G401.6 (cell line): ENCODE results near the gene ANKRD33B.
"Not testable (repeated sequence)": the region's sequence is repeated elsewhere in the genome, so short reads cannot be mapped to it uniquely, and the experiment has no call there.

Experiments used
- FAIRE-seq: peaks from 2 replicates; lab custom pipeline; 2012; peaks lifted over from hg19 to GRCh38; lab: Jason Lieb, UNC

ANKRD33B gene

DNA sequence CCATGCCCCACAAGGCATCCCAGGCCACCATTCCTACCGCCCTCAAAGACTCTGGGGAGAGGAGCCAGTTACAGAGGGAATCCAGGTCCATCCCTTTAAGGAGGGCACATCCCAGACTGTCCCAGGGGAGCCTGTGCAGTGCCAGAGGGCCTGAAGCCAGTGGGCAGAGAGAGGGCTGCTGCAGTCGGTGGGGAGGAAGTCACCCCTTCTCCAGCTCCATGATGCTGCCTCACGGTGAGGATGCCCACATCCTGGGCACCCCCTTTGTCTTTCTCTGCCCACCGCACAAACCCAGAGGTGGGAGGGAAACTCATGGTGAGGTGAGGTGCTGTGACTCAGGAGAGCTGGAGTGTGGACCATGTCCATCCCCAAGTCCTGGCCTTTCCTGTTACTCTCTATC is 26.2 kb upstream of the ANKRD33B start:
- FAIRE-seq = no peak

DNA sequence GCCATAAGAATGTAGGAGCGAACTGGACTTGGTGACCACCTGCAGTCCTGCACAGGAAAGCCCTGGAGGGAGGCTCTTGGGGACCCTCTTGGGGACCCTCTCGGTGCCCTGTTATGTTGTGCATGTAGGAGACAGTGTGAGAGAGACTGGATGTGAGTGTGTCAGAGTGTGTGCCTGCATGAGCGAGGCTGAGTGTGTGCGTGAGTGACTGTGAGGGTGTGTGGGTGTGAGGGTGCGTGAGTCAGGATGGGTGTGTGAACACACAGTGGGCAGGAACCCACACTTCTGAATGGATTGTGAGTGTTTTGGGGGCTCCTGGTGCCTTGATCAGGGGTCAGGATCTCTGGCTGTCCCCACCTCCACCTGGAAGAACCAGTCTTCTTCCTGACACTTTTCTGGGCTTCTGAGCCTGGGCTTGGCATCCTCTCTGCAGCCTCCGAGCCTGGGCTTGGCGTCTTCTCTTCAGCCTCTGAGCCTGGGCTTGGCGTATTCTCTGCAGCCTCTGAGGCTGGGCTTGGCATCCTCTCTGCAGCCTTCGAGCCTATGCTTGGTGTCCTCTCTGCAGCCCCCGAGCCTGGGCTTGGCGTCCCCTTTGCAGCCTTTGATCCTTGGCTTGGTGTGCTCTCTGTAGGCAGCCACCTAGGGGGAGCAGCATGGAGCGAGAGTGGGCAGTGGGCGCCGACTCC is 25.6 kb upstream of the ANKRD33B start:
- no peak for FAIRE-seq

DNA sequence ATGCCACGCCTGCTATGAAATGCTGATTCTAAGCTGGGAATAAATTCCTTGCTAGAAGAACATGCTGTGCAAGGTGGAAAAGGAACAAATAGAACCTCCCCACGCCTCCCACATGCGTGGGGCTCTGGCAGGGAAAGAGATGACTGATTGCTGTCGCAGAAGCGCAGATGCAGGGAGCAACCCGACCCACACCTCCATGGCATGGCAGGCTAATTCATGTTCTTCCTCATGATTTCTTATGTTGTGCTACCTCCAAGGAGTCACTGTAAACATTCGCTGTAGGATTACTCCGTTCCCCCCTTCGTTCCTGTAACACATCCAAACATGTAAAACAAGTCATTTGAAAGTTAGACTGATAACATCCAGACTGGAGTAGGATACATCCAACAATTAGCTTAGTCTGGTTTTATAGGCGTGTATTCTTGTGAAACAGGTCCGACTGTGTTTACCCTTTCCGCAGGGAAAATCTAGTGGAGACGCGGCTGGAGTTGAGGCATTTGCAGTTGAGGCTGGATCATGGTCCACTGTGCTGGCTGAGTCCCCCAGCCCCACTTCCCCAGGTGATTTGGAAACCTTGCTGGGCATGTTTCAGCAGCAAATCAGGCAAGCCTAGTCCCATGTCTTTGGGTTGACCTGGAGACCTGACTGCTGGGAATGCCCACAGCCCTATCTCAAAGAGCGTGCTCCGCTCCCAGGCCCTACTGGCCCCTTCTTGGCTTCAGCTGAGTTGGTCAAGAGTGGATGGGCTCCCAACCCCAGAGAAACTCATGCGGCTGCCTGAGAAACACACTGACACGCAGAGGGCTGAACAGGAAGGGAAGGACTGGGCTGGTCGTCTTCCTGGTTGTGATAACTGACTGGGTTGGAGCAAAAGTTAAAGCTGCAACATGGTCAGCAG is 24.8 kb upstream of the ANKRD33B start:
- FAIRE-seq = no peak

DNA sequence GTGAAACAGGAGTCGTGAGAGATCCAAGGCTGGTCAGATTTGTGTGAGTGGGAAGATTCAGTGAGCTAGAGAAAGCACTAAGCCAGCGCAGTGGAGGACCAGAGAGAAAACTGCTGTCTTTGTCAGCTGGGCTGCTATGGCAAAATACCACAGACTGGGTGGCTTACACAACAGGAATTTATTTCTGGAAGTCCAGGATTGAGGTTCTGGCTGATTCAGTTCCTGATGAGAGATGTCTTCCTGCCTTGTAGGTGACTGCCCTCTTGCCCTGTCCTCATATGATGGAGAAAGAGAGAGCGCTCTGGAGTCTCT is 24.2 kb upstream of the ANKRD33B start:
- no peak for FAIRE-seq

DNA sequence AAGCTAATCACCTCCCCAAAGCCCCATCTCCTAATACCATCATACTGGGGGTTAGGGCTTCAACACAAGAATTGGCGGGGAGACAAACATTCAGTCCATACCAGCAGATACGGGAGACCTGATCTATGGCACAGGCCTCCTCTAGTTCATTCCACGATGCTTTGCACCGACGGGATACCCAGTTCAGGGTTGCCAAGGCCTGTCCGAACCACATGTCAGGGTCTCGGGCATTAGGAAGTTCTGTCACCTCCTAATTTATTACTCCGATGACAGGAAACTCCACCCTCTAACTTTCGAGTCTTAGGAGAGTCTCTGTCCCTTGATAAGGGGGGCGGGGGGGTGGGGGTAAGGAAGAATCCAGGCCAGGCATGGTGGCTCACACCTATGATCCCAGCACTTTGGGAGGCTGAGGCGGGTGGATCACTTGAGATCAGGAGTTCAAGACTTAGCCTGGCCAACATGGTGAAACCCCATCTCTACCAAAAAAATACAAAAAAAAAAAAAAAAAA is 23.8 kb upstream of the ANKRD33B start:
- no peak for FAIRE-seq

DNA sequence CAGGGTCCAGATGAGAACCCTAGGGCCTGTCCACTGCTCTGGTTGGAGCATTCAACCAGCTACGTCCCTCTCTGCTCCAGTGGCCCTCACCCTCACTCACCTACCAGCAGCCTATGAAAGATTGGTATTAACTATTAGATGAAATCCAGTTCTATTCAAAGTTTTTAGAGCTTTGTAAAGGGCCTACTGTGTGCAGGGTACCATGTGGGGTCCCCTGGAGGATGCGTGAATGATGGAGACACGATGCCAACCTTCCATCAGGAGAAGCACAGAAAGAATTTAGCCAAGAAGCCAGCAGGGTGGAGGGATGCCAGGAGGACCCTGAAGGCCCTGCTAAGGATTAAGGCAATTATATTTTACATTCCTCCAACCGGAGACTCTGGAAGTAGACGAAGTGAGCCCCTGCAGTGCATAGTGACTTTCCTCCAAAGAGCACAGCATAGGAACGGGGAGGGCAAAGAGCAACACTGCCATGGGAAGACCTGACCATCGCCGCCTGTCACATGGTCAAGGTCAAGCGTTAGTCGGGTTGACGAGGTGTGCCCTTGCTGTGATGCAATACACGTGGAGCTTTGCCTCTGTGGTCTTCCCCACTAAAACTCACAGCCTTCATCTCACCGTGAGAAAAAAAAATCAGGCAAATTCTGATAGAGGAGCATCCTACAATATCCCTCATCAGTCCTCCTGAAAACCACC is 22.8 kb upstream of the ANKRD33B start:
- FAIRE-seq = no peak

DNA sequence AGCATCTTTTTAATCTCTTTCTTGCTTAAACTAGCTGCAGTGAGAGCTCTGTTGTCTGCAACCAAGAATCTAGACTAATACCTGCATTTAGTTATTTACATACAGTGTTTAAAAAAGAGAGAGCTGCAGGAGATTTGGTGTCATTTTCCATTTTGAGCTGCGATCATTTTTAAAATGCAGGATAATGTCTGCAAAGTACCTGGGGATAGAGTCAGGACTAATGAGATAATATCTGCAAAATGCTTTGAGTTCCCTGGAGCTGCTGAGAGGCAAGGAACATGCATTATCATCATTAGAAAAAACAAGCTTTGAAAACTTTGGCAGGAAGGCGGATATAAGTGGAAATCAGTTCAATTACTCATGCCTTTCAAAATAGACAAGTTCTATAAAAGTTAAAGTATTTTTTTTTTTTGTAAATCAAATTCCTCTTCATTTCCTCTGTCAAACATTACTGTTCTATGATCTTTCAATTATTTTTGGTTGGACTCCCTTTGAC is 21.8 kb upstream of the ANKRD33B start:
- FAIRE-seq = no peak

DNA sequence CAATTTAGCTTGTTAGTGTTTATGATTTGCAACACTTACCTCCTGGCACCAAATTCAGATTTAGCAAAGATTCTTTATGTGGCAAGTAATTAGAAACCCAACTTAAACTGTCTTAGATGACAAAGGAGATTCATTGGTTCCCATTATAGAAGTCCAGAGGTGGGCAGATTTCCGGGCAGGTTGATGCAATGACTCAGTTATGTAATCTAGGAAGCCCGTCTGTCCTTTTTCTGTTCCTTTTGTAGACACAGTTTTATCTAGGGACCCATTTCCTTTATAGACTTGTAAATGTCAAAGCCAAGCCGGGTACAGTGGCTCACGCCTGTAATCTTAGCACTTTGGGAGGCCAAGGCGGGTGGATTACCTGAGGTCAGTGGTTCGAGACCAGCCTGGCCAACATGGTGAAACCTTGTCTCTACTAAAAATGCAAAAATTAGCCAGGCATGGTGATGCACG is 20.3 kb upstream of the ANKRD33B start:
- no peak for FAIRE-seq

DNA sequence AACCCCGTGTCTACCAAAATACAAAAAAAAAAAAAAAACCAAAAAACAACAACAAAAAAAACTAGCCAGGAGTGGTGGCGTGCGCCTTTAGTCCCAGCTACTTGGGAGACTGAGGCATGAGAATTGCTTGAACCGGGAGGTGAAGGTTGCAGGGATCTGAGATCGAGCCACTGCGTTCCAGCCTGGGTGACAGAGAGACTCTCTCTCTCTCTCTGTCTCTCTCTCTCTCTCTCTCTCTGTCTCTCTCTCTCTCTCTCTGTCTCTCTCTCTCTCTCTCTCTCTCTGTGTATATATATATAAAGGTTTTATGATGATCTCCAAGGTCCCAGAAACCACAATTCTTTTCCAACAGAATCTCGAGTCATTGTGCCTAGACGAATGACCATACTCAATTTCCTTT is 18.8 kb upstream of the ANKRD33B start:
- no peak for FAIRE-seq

DNA sequence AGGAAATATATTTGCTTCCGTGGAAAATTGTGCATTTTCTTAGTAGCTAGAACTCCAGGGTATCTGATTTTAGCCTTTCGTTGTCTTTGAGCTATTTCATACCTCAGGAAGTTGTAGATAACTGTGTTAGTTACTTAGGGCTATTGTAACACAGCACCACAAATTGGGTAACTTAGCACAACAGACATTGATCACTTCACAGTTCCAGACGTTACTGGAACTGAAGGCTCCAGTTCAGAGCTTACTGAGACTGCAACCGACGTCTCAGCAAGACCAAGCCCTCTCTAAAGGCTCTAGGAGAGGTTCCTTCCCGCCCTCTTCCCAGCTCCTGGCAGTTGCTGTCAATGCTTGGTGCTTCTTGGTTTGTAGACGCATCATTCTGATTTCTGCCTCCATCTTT is 17.7 kb upstream of the ANKRD33B start:
- no peak for FAIRE-seq

DNA sequence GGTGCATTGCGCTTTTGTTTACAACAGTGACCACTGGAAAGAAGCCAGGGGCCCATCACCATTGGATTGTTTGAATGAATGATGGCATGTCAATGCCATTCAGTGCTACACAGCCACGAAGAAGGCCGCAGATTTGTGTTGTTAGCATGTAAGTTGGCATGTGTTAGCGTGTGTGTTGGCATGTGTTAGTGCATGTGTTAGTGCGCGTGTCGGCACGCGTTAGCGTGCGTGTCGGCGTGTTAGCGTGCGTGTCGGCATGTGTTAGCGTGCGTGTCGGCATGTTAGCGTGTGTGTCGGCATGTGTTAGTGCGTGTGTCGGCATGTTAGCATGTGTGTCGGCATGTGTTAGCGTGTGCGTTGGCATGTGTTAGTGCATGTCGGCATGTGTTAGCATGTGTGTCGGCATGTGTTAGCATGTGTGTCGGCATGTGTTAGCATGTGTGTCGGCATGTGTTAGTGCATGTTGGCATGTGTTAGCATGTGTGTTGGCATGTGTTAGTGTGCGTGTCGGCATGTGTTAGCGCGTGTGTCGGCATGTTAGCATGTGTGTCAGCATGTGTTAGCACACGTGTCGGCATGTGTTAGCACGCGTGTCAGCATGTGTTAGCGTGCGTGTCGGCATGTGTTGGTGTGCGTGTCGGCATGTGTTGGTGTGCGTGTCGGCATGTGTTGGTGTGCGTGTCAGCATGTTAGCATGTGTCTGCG is 15.3 kb upstream of the ANKRD33B start:
- FAIRE-seq = no peak

DNA sequence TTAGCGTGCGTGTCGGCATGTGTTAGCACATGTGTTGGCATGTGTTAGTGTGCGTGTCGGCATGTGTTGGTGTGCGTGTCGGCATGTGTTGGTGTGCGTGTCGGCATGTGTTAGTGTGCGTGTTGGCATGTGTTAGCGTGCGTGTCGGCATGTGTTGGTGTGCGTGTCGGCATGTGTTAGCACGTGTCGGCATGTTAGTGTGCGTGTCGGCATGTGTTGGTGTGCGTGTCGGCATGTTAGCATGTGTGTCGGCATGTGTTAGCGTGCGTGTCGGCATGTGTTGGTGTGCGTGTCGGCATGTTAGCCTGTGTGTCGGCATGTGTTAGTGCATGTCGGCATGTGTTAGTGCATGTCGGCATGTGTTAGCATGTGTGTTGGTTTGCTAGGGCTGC is 14.8 kb upstream of the ANKRD33B start:
- not testable (repeated sequence) for FAIRE-seq

DNA sequence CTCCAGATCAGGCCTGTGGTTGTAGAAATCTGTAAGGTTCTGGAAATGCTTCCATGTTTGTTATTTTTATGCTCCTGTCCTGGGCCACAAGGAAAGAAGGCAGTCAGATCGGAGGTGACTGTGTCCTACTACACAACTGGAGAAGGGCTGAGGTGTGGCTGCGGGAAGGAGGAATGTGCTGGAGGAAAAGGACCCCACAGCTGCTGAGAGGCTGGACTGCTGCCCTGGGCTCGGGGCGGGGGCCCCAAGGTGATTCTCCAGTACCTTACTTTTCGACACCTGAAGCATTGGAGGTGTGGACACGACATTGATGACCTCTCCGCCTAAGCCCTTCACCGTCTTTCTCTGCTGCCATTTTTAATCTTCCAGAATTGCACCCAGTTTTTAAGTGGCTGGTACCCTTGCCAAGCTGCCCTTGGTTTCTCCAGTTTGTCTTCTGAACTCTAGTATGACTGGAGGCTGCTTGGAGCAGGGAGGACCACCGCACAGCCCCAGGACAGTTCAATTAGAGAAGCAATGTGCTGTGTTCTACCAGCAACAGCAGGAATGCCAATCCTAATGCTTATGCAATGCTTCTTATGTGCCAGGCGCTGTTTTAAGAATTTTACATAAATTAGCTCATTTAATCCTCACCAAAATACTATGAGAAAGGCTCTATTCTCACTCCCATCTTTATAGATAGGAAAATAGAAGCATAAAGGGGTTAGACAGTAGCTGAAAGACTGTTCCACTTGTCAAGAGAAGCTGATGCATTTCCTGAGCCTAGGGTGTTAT is 13.5 kb upstream of the ANKRD33B start:
- FAIRE-seq = no peak

DNA sequence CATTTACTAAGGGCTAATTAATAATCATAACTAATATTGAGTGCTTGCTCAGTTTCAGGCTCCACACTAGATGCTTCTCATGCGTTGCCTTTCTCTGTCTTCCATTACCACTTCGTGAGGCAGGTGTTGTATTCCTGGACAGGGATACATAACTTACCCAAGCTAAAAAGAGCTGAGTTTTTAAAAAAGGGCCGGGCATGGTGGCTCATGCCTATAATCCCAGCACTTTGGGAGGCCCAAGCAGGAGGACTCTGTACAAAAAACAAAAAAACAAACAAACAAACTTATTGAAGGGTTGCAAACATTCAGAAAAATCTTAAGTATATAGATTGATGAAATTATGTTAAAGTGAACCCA is 12.1 kb upstream of the ANKRD33B start:
- FAIRE-seq = no peak

DNA sequence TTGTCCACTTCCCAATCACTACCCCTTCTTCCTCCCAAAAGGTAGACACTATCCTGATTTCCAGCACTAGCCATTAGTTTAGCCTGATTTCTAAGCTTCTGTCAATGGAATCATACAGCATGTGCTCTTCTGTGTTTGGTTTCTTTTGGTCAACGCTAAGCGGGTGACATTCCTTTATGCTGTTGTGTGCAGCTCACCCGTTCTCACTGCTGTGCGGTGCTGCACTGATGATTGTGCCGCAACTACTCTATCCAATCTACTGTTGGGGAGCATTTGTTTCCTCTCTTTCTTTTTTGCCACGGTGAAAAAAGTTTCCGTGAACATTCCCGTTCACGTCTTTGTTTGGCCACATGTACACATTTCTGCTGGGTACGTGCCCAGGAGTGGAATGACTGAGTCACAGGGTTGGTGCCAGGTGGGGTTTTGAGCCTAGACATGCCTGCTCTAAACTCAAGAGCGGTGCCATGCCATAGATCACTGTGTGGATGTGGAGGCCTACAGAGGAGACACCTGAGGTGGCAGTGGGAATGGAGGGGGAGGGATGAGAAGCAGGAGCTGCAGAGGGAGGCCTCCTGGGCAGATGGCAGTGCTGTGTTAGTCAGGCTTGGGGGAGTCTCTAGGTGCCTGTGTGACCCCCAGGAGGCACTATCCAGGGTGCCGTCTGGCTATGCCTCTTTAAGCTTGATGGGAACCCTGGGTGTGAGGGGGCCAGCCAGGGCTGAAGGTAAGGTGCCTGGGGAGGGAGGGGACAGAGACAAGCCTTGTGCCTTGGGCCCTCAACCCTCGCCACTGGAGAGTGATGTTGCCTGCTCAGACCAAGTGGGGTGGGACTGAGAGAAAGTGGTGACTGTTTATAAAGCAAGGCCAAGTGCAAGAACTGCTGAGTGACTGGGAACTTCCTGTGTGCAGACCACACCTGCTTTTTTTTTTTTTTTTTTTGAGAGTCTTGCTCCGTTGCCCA is 11.4 kb upstream of the ANKRD33B start:
- no peak for FAIRE-seq

DNA sequence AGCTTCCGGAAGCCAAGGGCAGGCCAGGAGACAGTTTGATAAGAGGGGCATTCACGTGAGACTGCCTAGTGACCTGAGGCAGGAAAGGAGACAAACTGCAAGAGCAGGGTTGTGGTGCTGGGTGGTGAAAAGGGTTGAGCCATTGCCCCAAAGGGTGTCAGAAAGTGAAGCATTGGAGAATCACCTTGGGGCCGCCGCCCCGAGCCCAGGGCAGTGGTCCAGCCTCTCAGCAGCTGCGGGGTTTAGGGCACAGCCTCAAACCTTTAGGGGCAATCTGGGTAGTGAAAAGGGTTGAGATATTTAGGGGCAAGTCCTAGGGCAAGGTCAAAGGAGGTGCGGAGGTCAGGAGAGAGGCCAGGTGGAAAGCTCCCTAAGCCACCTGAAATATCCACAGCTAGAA is 10.4 kb upstream of the ANKRD33B start:
- FAIRE-seq = no peak

DNA sequence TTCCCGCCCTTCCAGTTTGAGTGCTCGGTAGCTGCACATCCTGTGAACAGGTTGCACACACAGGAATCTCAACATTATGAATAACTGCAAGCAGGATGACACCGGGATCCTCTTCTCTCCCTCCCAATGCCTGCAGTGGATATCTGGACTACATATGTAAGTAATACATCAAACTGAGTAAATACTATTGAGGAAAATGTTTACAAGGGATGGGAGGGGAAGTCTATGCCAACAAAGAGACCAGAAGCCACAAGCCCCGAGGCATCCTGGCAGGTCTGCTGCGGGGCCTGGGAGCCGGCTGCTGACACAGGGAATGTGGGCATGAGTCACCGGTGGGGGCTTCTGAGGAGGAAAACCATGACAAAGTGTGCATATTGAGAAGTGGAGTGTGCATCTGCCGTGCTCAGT is 8.6 kb upstream of the ANKRD33B start:
- no peak for FAIRE-seq

DNA sequence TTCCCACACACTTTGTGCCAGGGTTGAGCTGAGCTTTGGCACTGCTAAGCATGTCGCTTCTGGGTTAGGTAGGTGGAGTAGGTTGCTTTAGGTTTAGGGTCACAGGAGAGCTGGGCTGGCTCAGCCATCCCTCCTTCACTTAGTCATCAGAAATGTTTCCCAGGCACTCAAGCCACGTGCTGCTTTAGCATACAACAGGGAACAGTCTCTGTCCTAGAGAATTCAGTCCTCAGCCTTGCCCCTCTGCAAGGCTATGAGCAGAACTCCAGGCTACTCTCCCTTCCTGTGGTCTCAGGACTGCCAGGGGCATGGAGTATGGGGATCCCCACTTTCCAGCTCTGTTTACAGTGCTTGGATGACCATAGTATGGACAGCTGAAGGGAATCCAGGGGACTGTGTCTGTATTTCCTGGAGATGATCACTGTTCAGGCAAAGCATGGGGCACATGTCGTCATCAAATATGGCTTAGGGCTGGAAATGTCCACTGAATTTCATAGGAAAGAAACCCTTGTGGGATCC is 7.5 kb upstream of the ANKRD33B start:
- FAIRE-seq = no peak

DNA sequence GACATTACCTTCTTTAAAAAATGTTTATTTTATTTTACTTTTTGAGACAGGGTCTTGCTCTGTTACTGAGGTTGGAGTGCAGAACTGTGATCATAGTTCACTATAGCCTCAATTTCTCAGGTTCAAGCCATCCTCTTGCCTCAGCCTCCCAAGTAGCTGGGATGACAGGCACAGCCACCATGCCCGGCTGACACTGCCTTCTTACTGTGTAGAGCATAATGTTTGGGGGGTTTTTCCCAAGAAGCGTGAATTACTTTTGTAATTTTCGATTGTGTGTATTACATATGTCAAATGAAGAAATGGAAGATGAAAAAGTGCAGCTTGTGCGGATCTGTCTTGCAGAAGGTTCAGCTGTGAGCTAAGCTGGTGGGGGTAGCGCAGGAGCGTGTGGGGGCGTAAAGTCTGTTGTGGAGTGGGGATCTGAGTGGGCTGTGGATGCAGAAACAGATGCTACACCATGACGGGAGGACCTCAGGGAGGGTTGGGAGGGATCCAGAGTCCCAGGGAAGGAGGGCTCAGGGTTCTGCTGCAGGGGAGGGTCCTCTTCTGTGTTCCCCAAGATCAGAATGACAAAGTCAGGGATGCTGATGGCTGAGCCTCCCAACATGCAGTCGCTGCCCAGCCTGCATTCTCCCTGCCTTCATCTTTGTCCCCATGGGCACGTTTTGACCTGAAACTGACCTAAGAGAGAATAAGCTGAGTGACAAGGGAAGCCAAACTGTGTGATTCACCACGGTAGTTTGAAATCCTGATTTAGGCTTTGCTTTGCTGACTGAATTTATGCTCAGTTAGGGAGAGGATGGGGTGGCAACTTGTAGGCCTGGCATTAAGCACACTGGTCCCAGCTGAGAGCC is 6.8 kb upstream of the ANKRD33B start:
- FAIRE-seq = no peak
